Myocyte (in vitro differentiated cells): ENCODE measurements around the gene ADORA2A. TPM values are rescaled to one million over a fixed set of nuclear protein-coding genes. Genes with fewer than 3 reads are reported as not detected.
"Not testable (repeated sequence)": the region's sequence is repeated elsewhere in the genome, so short reads cannot be mapped to it uniquely, and the experiment has no call there.

Experiments used
- DNase-seq: peaks from one replicate; pipeline ENCODE4 v3.0.0-alpha.2; 2012; ENCODE audit warnings: low read depth
- total RNA-seq: library from RNA; depleted of rRNA; stranded (reverse); fragments of >200 nt; gene quantifications from 2 replicates; pipeline ENCODE4 v1.2.3, GENCODE V29; 2014

Gene ADORA2A
- total RNA-seq, 1 donor from 2014 or later: 6.4 TPM

GRCh38 chr22:24482998-24483397, 55.6 kb downstream of the ADORA2A start:
- no peak for DNase-seq

- peak; percentile 23 for DNase-seq
Observed at GRCh38 chr22:24483976-24484545, 56.7 kb downstream of the ADORA2A start.

GRCh38 chr22:24485170-24485569, 57.8 kb downstream of the ADORA2A start:
- DNase-seq: no peak

- DNase-seq: peak; percentile 36
Observed at GRCh38 chr22:24485608-24486007, 58.2 kb downstream of the ADORA2A start.

GRCh38 chr22:24486501-24486921, 59.1 kb downstream of the ADORA2A start:
- DNase-seq: no peak

- DNase-seq: no peak
Observed at GRCh38 chr22:24489011-24489410, 61.6 kb downstream of the ADORA2A start.

GRCh38 chr22:24489434-24489833, 62.0 kb downstream of the ADORA2A start:
- not testable (repeated sequence) for DNase-seq

Other genes starting within 250 kb of the ADORA2A start
- 0.10 and 0.13 TPM in 2 replicates for gene SUSD2, start 246.1 kb upstream of the ADORA2A start, total RNA-seq
- 20.5 and 30.7 TPM in 2 replicates for gene GGT5, start 182.5 kb upstream of the ADORA2A start, total RNA-seq
- 25.2 and 29.2 TPM in 2 replicates for gene SPECC1L, start 156.8 kb upstream of the ADORA2A start, total RNA-seq
- 0.31 TPM in 1 of 2 replicates, not detected in the other for gene UPB1, start 67.7 kb downstream of the ADORA2A start, total RNA-seq
- 192 and 242 TPM in 2 replicates for gene GUCD1, start 127.5 kb downstream of the ADORA2A start, total RNA-seq
- gene SNRPD3, start 128.4 kb downstream of the ADORA2A start, total RNA-seq: 169 and 202 TPM in 2 replicates
- 10.0 and 13.2 TPM in 2 replicates for gene LRRC75B, start 165.5 kb downstream of the ADORA2A start, total RNA-seq
- gene GGT1, start 175.6 kb downstream of the ADORA2A start, total RNA-seq: 2.1 and 2.4 TPM in 2 replicates